Activated T-cell treated with anti-CD3 and anti-CD28 coated beads, Interleukin-2, amount 50 U/mL, for 72 hours (primary cell): ENCODE results near the gene ISG20. TPM values are rescaled to one million over a fixed set of nuclear protein-coding genes. Genes with fewer than 3 reads are reported as not detected.
A peak's percentile ranks its signal among the peaks of the same experiment; 100 is the strongest.

Experiments used
- ATAC-seq, 2 donors: fragments of 150-1000 bp; cut with Tn5 transposase; replicated peaks in 1 of 2; 2 replicates each; pipeline ENCODE4 v1.10.0; 2021; ENCODE audit warnings: moderate library complexity in 2 of 2, mild to moderate bottlenecking in 1 of 2
- DNase-seq, 2 donors: peaks; one replicate each; pipeline ENCODE4 v3.0.0; 2021 to 2022; ENCODE audit warnings: mixed read lengths in 1 of 2
- H3K27ac Mint-ChIP-seq: one replicate; pipeline ENCODE4 v1.8.0; 2022; ENCODE audit warnings: mild to moderate bottlenecking, moderate library complexity, mixed read lengths
- H3K27me3 Mint-ChIP-seq: one replicate; pipeline ENCODE4 v1.8.0; 2022; ENCODE audit warnings: low read depth, mixed read lengths
- H3K36me3 Mint-ChIP-seq, 2 donors: one replicate each; pipeline ENCODE4 v1.8.0; 2022; ENCODE audit warnings: mixed read lengths in 2 of 2, mild to moderate bottlenecking in 1 of 2; ENCODE audit not compliant: insufficient read depth in 2 of 2
- H3K4me1 Mint-ChIP-seq: one replicate; pipeline ENCODE4 v1.8.0; 2022; ENCODE audit warnings: low read depth, mixed read lengths
- H3K4me3 Mint-ChIP-seq, 2 donors: one replicate each; pipeline ENCODE4 v1.8.0; 2022; ENCODE audit warnings: mild to moderate bottlenecking in 2 of 2, mixed read lengths in 2 of 2, moderate library complexity in 2 of 2
- H3K9me3 Mint-ChIP-seq, 2 donors: one replicate each; pipeline ENCODE4 v1.8.0; 2022; ENCODE audit warnings: mixed read lengths in 2 of 2
- total RNA-seq, 2 donors: library from RNA; stranded (reverse); gene quantifications; one replicate each; pipeline ENCODE4 v1.2.3, GENCODE V29; 2022

Gene ISG20
- total RNA-seq, 2 donors from 2014 or later: 102 to 215 TPM

- Mint-ChIP-seq H3K36me3 (peaks cover 15 to 39% of the 10 kb centered on the region in 2 donors), H3K4me3 (peak overlapping the region; percentile 91 to 99), H3K9me3 (no peaks in the 10 kb centered on the region), H3K4me1 (peaks cover 74% of the 10 kb centered on the region), H3K27me3 (peaks cover 9% of the 10 kb centered on the region), H3K27ac (peak overlapping the region; percentile 99)
- DNase-seq (peak; percentile 78 to 85), ATAC-seq (peak; percentile 67 to 70)
These were observed 15.8 kb upstream of the ISG20 start for GRCh38 chr15:88623061-88623460.

- no peak for DNase-seq
These were observed 15.2 kb upstream of the ISG20 start for GRCh38 chr15:88623632-88624031.

GRCh38 chr15:88624156-88624970 lies 14.5 kb upstream of the ISG20 start:
- DNase-seq: no peak
- peak overlapping the region; percentile 91 to 99 for H3K4me3 Mint-ChIP-seq
- H3K4me1 Mint-ChIP-seq: peaks cover 86% of the 10 kb centered on the region
- peak; percentile 28 to 30 for ATAC-seq
- H3K27ac Mint-ChIP-seq: peak overlapping the region; percentile 99
- peaks cover 18 to 46% of the 10 kb centered on the region in 2 donors for H3K36me3 Mint-ChIP-seq
- H3K9me3 Mint-ChIP-seq: no peaks in the 10 kb centered on the region
- peaks cover 9% of the 10 kb centered on the region for H3K27me3 Mint-ChIP-seq

More at GRCh38 chr15:88623632-88624031, 15.2 kb upstream of the ISG20 start:
- peaks cover 80% of the 10 kb centered on the region for H3K4me1 Mint-ChIP-seq
- no peaks in the 10 kb centered on the region for H3K9me3 Mint-ChIP-seq
- peaks cover 16 to 39% of the 10 kb centered on the region in 2 donors for H3K36me3 Mint-ChIP-seq
- peak overlapping the region; percentile 91 to 99 for H3K4me3 Mint-ChIP-seq
- H3K27ac Mint-ChIP-seq: peak overlapping the region; percentile 99
- ATAC-seq: no peak
- H3K27me3 Mint-ChIP-seq: peaks cover 9% of the 10 kb centered on the region

- ATAC-seq (no peak), DNase-seq (no peak)
- Mint-ChIP-seq H3K4me1 (peaks cover 89% of the 10 kb centered on the region), H3K36me3 (peaks cover 24 to 52% of the 10 kb centered on the region in 2 donors), H3K27me3 (peaks cover 2% of the 10 kb centered on the region), H3K4me3 (peak overlapping the region; percentile 91 to 99), H3K9me3 (no peaks in the 10 kb centered on the region), H3K27ac (peak overlapping the region; percentile 99)
These were observed 13.8 kb upstream of the ISG20 start for GRCh38 chr15:88624971-88625490.

GRCh38 chr15:88625943-88626741 lies 12.7 kb upstream of the ISG20 start:
- DNase-seq (no peak), ATAC-seq (no peak)
- Mint-ChIP-seq H3K9me3 (no peaks in the 10 kb centered on the region), H3K4me1 (peaks cover 89% of the 10 kb centered on the region), H3K36me3 (peaks cover 22 to 52% of the 10 kb centered on the region in 2 donors), H3K27ac (peak overlapping the region; percentile 86), H3K4me3 (peak overlapping the region; percentile 53 to 63), H3K27me3 (no peaks in the 10 kb centered on the region)

GRCh38 chr15:88627463-88627862 lies 11.4 kb upstream of the ISG20 start:
- H3K4me1 Mint-ChIP-seq: peaks cover 96% of the 10 kb centered on the region
- H3K36me3 Mint-ChIP-seq: peaks cover 16 to 48% of the 10 kb centered on the region in 2 donors
- H3K4me3 Mint-ChIP-seq: peak overlapping the region; percentile 47 to 65
- ATAC-seq (peak; percentile 53 to 56), DNase-seq (peak in 1 of 2 donors; percentile 64)
- peak overlapping the region; percentile 83 for H3K27ac Mint-ChIP-seq
- H3K27me3 Mint-ChIP-seq: no peaks in the 10 kb centered on the region
- no peaks in the 10 kb centered on the region for H3K9me3 Mint-ChIP-seq

GRCh38 chr15:88628018-88628654 lies 10.7 kb upstream of the ISG20 start:
- DNase-seq (no peak), ATAC-seq (no peak)
- Mint-ChIP-seq H3K27me3 (no peaks in the 10 kb centered on the region), H3K27ac (peak overlapping the region; percentile 83), H3K9me3 (no peaks in the 10 kb centered on the region), H3K36me3 (peaks cover 15 to 46% of the 10 kb centered on the region in 2 donors), H3K4me3 (peak overlapping the region; percentile 47 to 65), H3K4me1 (peaks cover 96% of the 10 kb centered on the region)

- Mint-ChIP-seq H3K36me3 (peaks cover 15 to 46% of the 10 kb centered on the region in 2 donors), H3K9me3 (no peaks in the 10 kb centered on the region), H3K4me3 (no peak overlapping the region), H3K27ac (peak overlapping the region; percentile 39), H3K4me1 (peaks cover 96% of the 10 kb centered on the region), H3K27me3 (no peaks in the 10 kb centered on the region)
- ATAC-seq (no peak), DNase-seq (no peak)
These were observed 9.7 kb upstream of the ISG20 start for GRCh38 chr15:88629071-88629470.

- ATAC-seq (peak in 1 of 2 donors; percentile 30), DNase-seq (no peak)
- no peaks in the 10 kb centered on the region for H3K27me3 Mint-ChIP-seq
- H3K9me3 Mint-ChIP-seq: no peaks in the 10 kb centered on the region
- peak overlapping the region; percentile 85 for H3K27ac Mint-ChIP-seq
- H3K4me3 Mint-ChIP-seq: peak overlapping the region; percentile 6 to 23
- peaks cover 96% of the 10 kb centered on the region for H3K4me1 Mint-ChIP-seq
- H3K36me3 Mint-ChIP-seq: peaks cover 14 to 40% of the 10 kb centered on the region in 2 donors
These were observed 8.6 kb upstream of the ISG20 start for GRCh38 chr15:88630141-88630721.

GRCh38 chr15:88630798-88631463 lies 7.9 kb upstream of the ISG20 start:
- ATAC-seq: no peak
- peaks cover 14 to 40% of the 10 kb centered on the region in 2 donors for H3K36me3 Mint-ChIP-seq

GRCh38 chr15:88631464-88632028 lies 7.3 kb upstream of the ISG20 start:
- Mint-ChIP-seq H3K9me3 (no peaks in the 10 kb centered on the region), H3K4me1 (peaks cover 98% of the 10 kb centered on the region), H3K4me3 (no peak overlapping the region), H3K27me3 (no peaks in the 10 kb centered on the region), H3K27ac (peak overlapping the region; percentile 38), H3K36me3 (peaks cover 14 to 40% of the 10 kb centered on the region in 2 donors)
- ATAC-seq (no peak), DNase-seq (no peak)

More at GRCh38 chr15:88630798-88631463, 7.9 kb upstream of the ISG20 start:
- no peaks in the 10 kb centered on the region for H3K27me3 Mint-ChIP-seq
- no peak overlapping the region for H3K4me3 Mint-ChIP-seq
- H3K4me1 Mint-ChIP-seq: peaks cover 97% of the 10 kb centered on the region
- no peaks in the 10 kb centered on the region for H3K9me3 Mint-ChIP-seq
- H3K27ac Mint-ChIP-seq: peak overlapping the region; percentile 65
- no peak for DNase-seq
